ENCODE measurements around the gene AIFM3. TPM values are rescaled to one million over a fixed set of nuclear protein-coding genes. Genes with fewer than 3 reads are reported as not detected.
"Not testable (repeated sequence)": the region's sequence is repeated elsewhere in the genome, so short reads cannot be mapped to it uniquely, and the experiment has no call there.

Gene AIFM3
- total RNA-seq, 4 donors from 2014 or later, result 0.15 to 3.7 (median 2.0) TPM; not detected in 1

DNA sequence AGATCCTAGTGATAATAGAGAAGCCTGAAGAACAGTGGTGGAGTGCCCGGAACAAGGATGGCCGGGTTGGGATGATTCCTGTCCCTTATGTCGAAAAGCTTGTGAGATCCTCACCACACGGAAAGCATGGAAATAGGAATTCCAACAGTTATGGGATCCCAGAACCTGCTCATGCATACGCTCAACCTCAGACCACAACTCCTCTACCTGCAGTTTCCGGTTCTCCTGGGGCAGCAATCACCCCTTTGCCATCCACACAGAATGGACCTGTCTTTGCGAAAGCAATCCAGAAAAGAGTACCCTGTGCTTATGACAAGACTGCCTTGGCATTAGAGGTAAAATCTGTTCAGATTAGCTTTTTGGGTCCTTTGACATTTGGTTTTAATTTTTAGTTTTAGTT, 33.1 kb upstream of the AIFM3 start:
- no peak for DNase-seq (ENCODE audit: low spot score in 2 of 2)
- no peak overlapping the region for H3K4me3 ChIP-seq (ENCODE audit: low read depth, poor library complexity, severe bottlenecking)
- intact Hi-C loops (cut with DNase I; ENCODE audit: low total_unique reads), result no loop called here
- 85 to 92% methylated on average over 7 of the region's 7 CpGs for WGBS, 2 donors
- TF ChIP-seq POLR2A (IDR thresholded peaks at IDR 0.05), result no peak
- TF ChIP-seq, protein P1, sequence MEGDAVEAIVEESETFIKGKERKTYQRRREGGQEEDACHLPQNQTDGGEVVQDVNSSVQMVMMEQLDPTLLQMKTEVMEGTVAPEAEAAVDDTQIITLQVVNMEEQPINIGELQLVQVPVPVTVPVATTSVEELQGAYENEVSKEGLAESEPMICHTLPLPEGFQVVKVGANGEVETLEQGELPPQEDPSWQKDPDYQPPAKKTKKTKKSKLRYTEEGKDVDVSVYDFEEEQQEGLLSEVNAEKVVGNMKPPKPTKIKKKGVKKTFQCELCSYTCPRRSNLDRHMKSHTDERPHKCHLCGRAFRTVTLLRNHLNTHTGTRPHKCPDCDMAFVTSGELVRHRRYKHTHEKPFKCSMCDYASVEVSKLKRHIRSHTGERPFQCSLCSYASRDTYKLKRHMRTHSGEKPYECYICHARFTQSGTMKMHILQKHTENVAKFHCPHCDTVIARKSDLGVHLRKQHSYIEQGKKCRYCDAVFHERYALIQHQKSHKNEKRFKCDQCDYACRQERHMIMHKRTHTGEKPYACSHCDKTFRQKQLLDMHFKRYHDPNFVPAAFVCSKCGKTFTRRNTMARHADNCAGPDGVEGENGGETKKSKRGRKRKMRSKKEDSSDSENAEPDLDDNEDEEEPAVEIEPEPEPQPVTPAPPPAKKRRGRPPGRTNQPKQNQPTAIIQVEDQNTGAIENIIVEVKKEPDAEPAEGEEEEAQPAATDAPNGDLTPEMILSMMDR (IDR thresholded peaks at IDR 0.05), result no peak

DNA sequence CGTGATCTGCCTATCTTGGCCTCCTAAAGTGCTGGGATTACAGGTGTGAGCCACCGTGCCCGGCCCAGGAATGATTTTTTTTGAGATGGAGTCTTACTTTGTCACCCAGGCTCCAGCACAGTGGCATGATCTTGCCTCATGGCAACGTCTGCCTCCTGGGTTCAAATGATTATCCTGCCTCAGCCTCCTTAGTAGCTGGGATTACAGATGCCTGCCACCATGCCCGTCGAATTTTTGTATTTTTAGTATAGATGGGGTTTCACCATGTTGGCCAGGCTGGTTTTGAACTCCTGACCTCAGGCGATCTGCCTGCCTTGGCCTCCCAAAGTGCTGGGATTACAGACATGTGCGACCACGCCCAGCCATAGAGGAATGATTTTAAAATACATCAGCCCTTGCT, 32.0 kb upstream of the AIFM3 start:
- H3K4me3 ChIP-seq (ENCODE audit: low read depth, poor library complexity, severe bottlenecking); DNase-seq (ENCODE audit: low spot score in 2 of 2); intact Hi-C loops (cut with DNase I; ENCODE audit: low total_unique reads): not testable (repeated sequence)
- 86 to 87% methylated on average over 9 of the region's 9 CpGs for WGBS, 2 donors

DNA sequence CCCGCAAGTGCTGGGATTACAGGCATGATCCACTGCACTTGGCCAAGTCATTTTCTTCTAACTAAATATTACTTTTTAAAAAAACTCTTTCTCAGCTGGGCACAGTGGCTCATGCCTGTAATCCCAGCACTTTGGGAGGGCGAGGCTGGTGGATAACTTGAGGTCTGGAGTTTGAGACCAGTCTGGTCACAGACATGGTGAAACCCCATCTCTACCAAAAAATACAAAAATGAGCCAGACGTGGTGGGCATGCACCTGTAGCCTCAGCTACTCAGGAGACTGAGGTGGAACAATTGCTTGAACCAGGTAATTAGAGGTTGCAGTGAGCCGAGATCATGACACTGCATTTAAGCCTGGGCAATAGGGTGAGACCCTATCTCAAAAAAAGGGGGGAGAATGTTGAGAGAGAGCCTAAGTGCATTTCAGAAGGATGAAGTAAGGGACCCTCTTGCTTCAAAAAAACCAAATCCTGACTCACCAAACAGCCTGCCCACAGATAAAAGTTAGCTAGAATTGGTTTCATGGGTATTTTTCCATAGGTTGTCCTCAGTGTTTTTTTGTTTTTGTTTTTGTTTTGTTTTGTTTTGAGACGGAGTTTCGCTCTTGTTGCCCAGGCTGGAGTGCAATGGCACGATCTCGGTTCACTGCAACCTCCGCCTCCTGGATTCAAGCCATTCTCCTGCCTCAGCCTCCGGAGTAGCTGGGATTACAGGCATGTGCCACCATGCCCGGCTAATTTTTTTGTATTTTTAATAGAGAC, 31.1 kb upstream of the AIFM3 start:
- intact Hi-C loops (cut with DNase I; ENCODE audit: low total_unique reads); DNase-seq (ENCODE audit: low spot score in 2 of 2); H3K4me3 ChIP-seq (ENCODE audit: low read depth, poor library complexity, severe bottlenecking): not testable (repeated sequence)
- WGBS, 2 donors, result 67% methylated on average over 11 of the region's 11 CpGs

DNA sequence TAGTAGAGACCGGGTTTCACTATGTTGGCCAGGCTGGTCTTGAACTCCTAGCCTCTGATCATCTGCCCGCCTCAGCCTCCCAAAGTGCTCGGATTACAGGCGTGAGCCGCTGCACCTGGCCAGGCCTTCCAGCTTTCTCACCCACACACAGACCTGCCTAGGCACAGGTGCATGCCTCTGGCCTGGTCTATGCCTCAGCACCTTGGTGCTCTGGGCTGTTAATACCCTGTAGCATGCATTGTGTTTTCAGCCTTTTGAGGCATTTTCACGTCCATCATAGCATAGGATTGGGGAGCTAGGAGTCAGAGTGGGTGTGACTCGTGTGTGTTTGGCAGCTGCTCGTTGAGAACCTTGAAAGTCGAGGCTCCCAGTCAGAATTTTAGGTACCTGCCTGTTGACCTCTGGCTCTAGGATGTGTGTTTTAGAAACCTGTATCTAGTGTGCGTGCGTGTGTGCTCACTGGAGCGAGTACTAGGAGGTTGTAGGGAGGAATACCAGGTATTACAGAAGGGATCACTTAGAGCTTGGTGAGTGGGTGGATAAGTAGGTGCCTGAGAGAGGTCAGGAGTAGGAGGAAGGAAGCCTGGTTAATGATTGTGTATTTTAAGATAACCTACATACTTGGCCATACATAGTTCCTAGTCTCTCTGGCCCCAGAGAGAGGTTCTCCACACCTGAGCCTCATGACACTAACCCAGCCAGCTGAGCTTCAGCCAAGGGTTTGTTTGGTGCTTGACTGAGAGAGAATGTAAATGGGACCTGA, 29.8 kb upstream of the AIFM3 start:
- H3K4me3 ChIP-seq (ENCODE audit: low read depth, poor library complexity, severe bottlenecking), result no peak overlapping the region
- 62 to 67% methylated on average over 12 of the region's 12 CpGs for WGBS, 2 donors
- TF ChIP-seq, protein P1 (IDR thresholded peaks at IDR 0.05), result no peak
- no peak for TF ChIP-seq POLR2A (IDR thresholded peaks at IDR 0.05)
- intact Hi-C loops (cut with DNase I; ENCODE audit: low total_unique reads), result no loop called here
- no peak for DNase-seq (ENCODE audit: low spot score in 2 of 2)

DNA sequence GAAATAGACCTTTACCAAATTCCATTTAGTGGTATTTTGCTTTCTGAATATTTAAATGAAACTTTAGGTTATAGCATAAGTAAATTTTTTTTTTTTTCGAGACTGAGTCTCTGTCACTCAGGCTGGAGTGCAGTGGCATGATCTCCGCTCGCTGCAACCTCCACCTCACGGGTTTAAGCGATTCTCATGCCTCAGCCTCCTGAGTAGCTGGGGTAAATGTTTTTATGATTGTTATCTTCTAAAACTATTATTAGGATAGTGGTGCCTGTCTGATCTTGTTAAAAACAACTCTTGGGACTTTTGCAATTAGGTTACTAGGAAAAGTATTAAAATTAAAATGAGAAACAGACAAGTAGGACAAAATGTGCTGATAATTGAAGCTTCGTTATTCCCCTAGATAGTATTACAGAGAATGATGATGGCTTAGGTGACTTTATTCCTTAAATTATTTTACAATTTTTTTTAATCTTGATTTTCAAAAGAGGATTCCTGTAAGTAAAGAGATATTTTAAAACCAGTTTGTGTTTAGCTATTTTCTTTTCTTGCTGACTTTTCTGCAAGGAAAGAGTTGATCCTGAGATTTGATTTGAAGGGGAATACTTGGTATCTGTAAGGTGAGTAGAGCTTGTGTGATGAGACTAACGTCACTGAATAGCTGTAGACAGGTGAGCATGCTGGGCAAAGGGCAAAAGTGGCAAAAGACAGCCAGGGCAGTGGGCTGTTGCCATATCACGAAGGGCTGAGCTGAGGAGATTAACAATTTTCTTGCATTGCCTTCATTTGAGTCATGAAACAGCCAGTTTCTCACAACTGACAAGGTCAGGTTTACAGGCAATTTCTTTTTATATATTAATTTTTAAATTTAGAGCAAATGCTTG, 29.0 kb upstream of the AIFM3 start:
- 52 to 59% methylated on average over 8 of the region's 8 CpGs for WGBS, 2 donors
- no peak for DNase-seq (ENCODE audit: low spot score in 2 of 2)
- intact Hi-C loops (cut with DNase I; ENCODE audit: low total_unique reads), result no loop called here
- TF ChIP-seq, protein P1 (IDR thresholded peaks at IDR 0.05), result no peak
- TF ChIP-seq POLR2A (IDR thresholded peaks at IDR 0.05), result no peak
- no peak overlapping the region for H3K4me3 ChIP-seq (ENCODE audit: low read depth, poor library complexity, severe bottlenecking)

DNA sequence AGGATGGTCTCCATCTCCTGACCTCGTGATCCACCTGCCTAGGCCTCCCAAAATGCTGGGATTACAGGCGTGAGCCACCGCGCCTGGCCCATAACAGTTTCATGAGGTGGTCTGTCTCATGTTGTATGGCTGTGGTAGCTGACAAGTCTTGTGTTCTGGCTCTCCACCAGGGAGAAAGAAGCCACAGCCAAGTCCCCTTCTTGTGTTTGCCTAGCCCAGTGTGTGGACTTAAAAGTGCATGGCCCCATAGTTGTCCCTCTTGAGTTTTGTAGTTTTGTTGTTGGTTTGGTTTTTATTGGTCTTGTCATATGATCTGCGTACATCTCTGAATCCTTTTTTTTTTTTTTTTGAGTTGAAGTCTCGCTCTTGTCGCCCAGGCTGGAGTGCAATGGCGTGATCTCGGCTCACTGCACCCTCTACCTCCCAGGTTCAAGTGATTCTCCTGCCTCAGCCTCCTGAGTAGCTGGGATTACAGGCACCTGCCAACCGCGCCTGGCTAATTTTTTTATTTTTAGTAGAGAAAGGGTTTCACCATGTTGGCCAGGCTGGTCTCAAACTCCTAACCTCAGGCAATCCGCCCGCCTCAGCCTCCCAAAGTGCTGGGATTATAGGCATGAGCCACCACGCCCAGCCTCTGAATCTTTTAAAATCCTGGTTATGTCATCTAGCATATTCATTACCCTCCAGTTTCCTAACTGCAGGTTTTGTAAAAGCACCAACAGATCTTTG, 27.4 kb upstream of the AIFM3 start:
- intact Hi-C loops (cut with DNase I; ENCODE audit: low total_unique reads); H3K4me3 ChIP-seq (ENCODE audit: low read depth, poor library complexity, severe bottlenecking); DNase-seq (ENCODE audit: low spot score in 2 of 2): not testable (repeated sequence)
- 80 to 81% methylated on average over 14 of the region's 14 CpGs for WGBS, 2 donors

Data from lower leg skin (tissue), 4 donors.